GM12878 (cell line): Measurements from ENCODE around the gene CNN1. TPM values are rescaled to one million over a fixed set of nuclear protein-coding genes. Genes with fewer than 3 reads are reported as not detected.
A peak's percentile ranks its signal among the peaks of the same experiment; 100 is the strongest.

Experiments used
- ATAC-seq: fragments of 200-7000 bp; cut with Tn5 transposase; 3 replicates; pipeline ENCODE4 v1.9.1; 2020; ENCODE audit warnings: mild to moderate bottlenecking, moderate library complexity
- BruUV-seq: library from RNA; stranded (reverse); fragments of 400-500 nt; replicated peaks from 2 replicates; lab custom pipeline; 2021; lab: Mats Ljungman, UMichigan
- CTCF ChIA-PET: fragments of 300-600 bp; sonication (Branson Sonifier 250); formaldehyde crosslinking; extraction: SDS; loops from one replicate; lab custom pipeline; 2021; ENCODE audit warnings: inconsistent platforms; lab: Yijun Ruan, JAX
- POLR2A ChIA-PET: fragments of 350-600 bp; formaldehyde crosslinking; extraction: SDS; loops from one replicate; lab custom pipeline; 2021; ENCODE audit warnings: inconsistent platforms; lab: Charles Lee
- RAD21 ChIA-PET: fragments of 300-600 bp; sonication (Branson Sonifier 250); formaldehyde crosslinking; loops from one replicate; lab custom pipeline; 2023; ENCODE audit warnings: antibody characterized with exemption; ENCODE audit not compliant: unreplicated experiment; lab: Charles Lee
- SMC1A ChIA-PET: fragments of 300-600 bp; sonication (Branson Sonifier 250); formaldehyde crosslinking; loops from one replicate; lab custom pipeline; 2023; ENCODE audit not compliant: unreplicated experiment, uncharacterized antibody; lab: Charles Lee
- DNase-seq: peaks from one replicate; pipeline ENCODE4 v3.0.0-alpha.2; 2011; ENCODE audit warnings: low read depth, low spot score
- FAIRE-seq: peaks from 3 replicates; lab custom pipeline; 2011; peaks lifted over from hg19 to GRCh38; lab: Jason Lieb, UNC
- H2AFZ ChIP-seq: 2 replicates; pipeline ENCODE4 v1.6.0; 2011; ENCODE audit warnings: low read depth, low read length, control low read depth; ENCODE audit not compliant: control insufficient read depth
- H3K27ac ChIP-seq: 2 replicates; pipeline ENCODE4 v1.5.1; 2011; ENCODE audit warnings: control low read depth; ENCODE audit not compliant: control insufficient read depth, insufficient read depth
- H3K27me3 ChIP-seq, 2 experiments: replicated peaks in 1 of 2; 2 replicates each; pipeline versions ENCODE4 v1.6.0 to v1.6.1; 2011; ENCODE audit warnings: low read length in 1 of 2; ENCODE audit not compliant: control insufficient read depth in 2 of 2, insufficient read depth in 2 of 2
- H3K36me3 ChIP-seq, 2 experiments: 2 replicates each; pipeline ENCODE4 v1.5.1; 2011; ENCODE audit warnings: low read length in 1 of 2; ENCODE audit not compliant: control insufficient read depth in 2 of 2, insufficient read depth in 2 of 2
- H3K4me1 ChIP-seq: 2 replicates; pipeline ENCODE4 v1.6.1; 2011; ENCODE audit warnings: mild to moderate bottlenecking, low read length, moderate library complexity, mixed read lengths; ENCODE audit not compliant: control insufficient read depth, insufficient read depth
- H3K4me2 ChIP-seq: 2 replicates; pipeline ENCODE4 v1.6.0; 2011; ENCODE audit warnings: control low read depth; ENCODE audit not compliant: control insufficient read depth, insufficient read depth
- H3K4me3 ChIP-seq: fragments of 200-600 bp; sonication (generic); 2 replicates; pipeline ENCODE4 v1.5.1; 2016
- H3K79me2 ChIP-seq: 2 replicates; pipeline ENCODE4 v1.6.0; 2011; ENCODE audit warnings: low read length; ENCODE audit not compliant: control insufficient read depth, insufficient read depth
- H3K9ac ChIP-seq: 2 replicates; pipeline ENCODE4 v1.8.0; 2011; ENCODE audit warnings: low read length, control low read depth, mixed read lengths; ENCODE audit not compliant: control insufficient read depth, insufficient read depth
- H3K9me3 ChIP-seq: replicated peaks from 3 replicates; pipeline ENCODE4 v1.5.1; 2011; ENCODE audit warnings: mild to moderate bottlenecking, low read length; ENCODE audit not compliant: control insufficient read depth, insufficient read depth
- H4K20me1 ChIP-seq: 2 replicates; pipeline ENCODE4 v1.6.0; 2011; ENCODE audit not compliant: control insufficient read depth, insufficient read depth
- JUNB ChIP-seq: IDR thresholded peaks from 2 replicates; pipeline ENCODE4 v1.6.1; 2016; ENCODE audit warnings: antibody characterized with exemption, mild to moderate bottlenecking
- NR2C2 ChIP-seq: IDR thresholded peaks from 2 replicates; pipeline ENCODE4 v1.6.1; 2011; ENCODE audit warnings: borderline replicate concordance, low read depth; ENCODE audit not compliant: control insufficient read depth, insufficient read length
- WGBS: methylation state at CpG from one replicate; pipeline ENCODE4 v1.1.6; 2016; ENCODE audit warnings: low lambda C conversion rate; ENCODE audit not compliant: insufficient replicate concordance, insufficient coverage; ENCODE audit errors: missing lambda C conversion rate; 5-methylcytosine and 5-hydroxymethylcytosine counted together
- in situ Hi-C: fragments of 300-500 bp; cut with MboI; formaldehyde crosslinking; loops from 9 replicates; pipeline ENCODE4 v1.14.3; 2018; ENCODE audit warnings: mixed read lengths
- intact Hi-C: fragments of 100-400 bp; cut with micrococcal nuclease; formaldehyde crosslinking; loops from one replicate; pipeline ENCODE4 v1.14.2; 2022; ENCODE audit not compliant: unreplicated experiment
- polyA plus RNA-seq, 11 experiments: library from polyadenylated mRNA; depleted of rRNA in 4 of 11; unstranded in 6 of 11; stranded (reverse) in 5 of 11; fragments of >200 nt; fragmentation: Nextera tagmentation in 4 of 11; fragmentation: Illumina TruSeq in 1 of 11; extraction: Ambion mirVana in 4 of 11; extraction: Trizol in 1 of 11; gene quantifications; 1 replicate in 1 of 11; 2 replicates in 10 of 11; pipeline versions ENCODE4 v1.2.1 to v1.2.3, GENCODE V29; 2011 to 2016; ENCODE audit warnings: inconsistent platforms in 2 of 11, missing spikeins in 2 of 11, low read depth in 1 of 11
- total RNA-seq, 4 experiments: library from RNA; depleted of rRNA in 3 of 4; stranded (reverse); fragments of >200 nt in 3 of 4; fragmentation: Illumina TruSeq in 1 of 4; extraction: Trizol in 1 of 4; gene quantifications; 2 replicates each; pipeline versions ENCODE4 v1.2.1 to v1.2.3, GENCODE V29; 2013 to 2021
- TF ChIP-seq, protein P1 (sequence below): IDR thresholded peaks from 2 replicates; pipeline ENCODE4 v1.6.1; 2012; ENCODE audit warnings: low read length, inconsistent platforms

Gene CNN1
- total and polyA plus RNA-seq, 10 of the 15 experiments (the other 5 are each of a cell fraction or from before 2014, with no cell fraction given), result 0.03 to 0.58 (median 0.22) TPM; not detected in 1

DNA sequence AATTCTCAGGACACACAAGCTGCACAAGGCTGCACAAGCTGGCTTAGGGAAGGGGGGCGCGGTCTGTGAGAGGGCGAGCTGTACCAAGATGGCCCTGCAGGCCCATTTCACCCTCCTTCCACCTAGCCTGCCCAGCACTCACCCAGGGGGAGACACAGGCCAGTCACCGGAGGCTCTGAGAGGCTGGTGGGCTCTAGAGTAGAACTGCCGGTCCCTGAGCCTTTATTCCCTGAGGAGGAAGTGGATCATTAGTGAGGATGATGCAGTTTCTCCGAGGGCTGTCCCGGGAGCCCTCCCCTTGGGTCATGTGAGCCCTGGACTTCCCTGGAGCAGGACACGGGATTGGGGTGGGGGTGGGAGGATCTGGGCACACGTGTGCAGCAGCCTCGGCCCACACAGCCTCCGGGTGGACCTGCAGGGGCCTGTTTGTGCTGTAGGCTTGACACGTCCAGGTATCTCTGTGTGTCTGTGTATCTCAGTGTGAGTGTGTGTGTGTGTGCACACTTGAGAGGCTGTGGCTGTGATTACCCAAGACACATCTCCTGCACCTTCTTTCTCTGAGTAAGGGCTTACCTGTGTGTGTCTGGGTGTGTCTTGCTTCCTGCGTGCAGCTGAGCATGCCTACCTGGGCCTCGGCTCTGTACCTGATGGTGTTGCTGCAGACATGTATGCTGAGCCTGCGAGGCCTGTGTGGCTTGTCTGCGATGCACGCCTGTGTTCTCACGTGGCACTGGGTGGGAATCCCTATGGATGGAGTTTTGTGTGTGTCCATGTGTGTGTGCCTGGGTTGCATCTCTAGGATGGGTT, 39.0 kb downstream of the CNN1 start, which contains the start of gene ACP5:
Gene ACP5, minus strand, starts transcription at position 195 of the 807 bp plus-strand sequence. CDS start 328 bp downstream, outside the sequence.
- in situ Hi-C loops (loop anchor here (25.0 kb wide), 1 partner anchor 1585 kb away; the partner anchor contains the start of genes IER2 and STX10), intact Hi-C loops (no loop called here)
- POLR2A ChIA-PET, result interaction anchor here (0.6 to 9.0 kb wide), 5 partner anchors 9 to 1470 kb away, joined by 3 to 87 read pairs (median 4); partner anchors contain the start of gene ELOF1
- Histone ChIP-seq H3K36me3 (no peaks in the 10 kb centered on the region), H3K79me2 (no peaks in the 10 kb centered on the region; the same call in 1 of the 2 replicates), H3K9me3 (no peaks in the 10 kb centered on the region), H3K4me3 (peak within 1 kb of the TSS; percentile 81), H3K27ac (peak within 1 kb of the TSS; percentile 25; the same call in 1 of the 2 replicates), H3K4me1 (peaks cover 39% of the 10 kb centered on the region), H3K27me3 (no peaks in the 10 kb centered on the region), H4K20me1 (no peaks in the 10 kb centered on the region), H2AFZ (peak within 1 kb of the TSS; percentile 72), H3K4me2 (peak within 1 kb of the TSS; percentile 72), H3K9ac (peak within 1 kb of the TSS; percentile 11)
- no TSS peak for BruUV-seq
- TF ChIP-seq, protein P1, sequence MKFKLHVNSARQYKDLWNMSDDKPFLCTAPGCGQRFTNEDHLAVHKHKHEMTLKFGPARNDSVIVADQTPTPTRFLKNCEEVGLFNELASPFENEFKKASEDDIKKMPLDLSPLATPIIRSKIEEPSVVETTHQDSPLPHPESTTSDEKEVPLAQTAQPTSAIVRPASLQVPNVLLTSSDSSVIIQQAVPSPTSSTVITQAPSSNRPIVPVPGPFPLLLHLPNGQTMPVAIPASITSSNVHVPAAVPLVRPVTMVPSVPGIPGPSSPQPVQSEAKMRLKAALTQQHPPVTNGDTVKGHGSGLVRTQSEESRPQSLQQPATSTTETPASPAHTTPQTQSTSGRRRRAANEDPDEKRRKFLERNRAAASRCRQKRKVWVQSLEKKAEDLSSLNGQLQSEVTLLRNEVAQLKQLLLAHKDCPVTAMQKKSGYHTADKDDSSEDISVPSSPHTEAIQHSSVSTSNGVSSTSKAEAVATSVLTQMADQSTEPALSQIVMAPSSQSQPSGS, result no peak
- TF ChIP-seq NR2C2, result peak; percentile 23
- TF ChIP-seq JUNB, result no peak
- CTCF ChIA-PET, result interaction anchor here (0.8 to 6.0 kb wide), 5 partner anchors 10 to 42 kb away, joined by 3 to 47 read pairs (median 4); no protein-coding TSS in a partner anchor
- FAIRE-seq, result no peak
- WGBS, result 62% methylated on average over 18 of the region's 18 CpGs
- RAD21 ChIA-PET, result interaction anchor here (1.7 to 2.9 kb wide), 2 partner anchors 9 to 15 kb away, joined by 6 to 21 read pairs; no protein-coding TSS in a partner anchor
- no peak for ATAC-seq
- SMC1A ChIA-PET, result interaction anchor here (0.8 to 12.2 kb wide), 3 partner anchors 8 to 17 kb away, joined by 3 to 215 read pairs (median 84); partner anchors contain the start of gene ELOF1
- DNase-seq, result no peak
